Stimulated activated memory B cell treated with anti-CD40 and anti-IgM and Interleukin-4, amounts not matched to agents 10 μg/mL and 1 μg/mL and 100 μg/mL, for 72 hours (primary cell): ENCODE results near the gene CRYBG1.

Experiments used
- ATAC-seq: fragments of 150-1000 bp; cut with Tn5 transposase; 2 replicates; pipeline ENCODE4 v1.10.0; 2021
- H3K27ac Mint-ChIP-seq: one replicate; pipeline ENCODE4 v1.8.0; 2022; ENCODE audit warnings: mild to moderate bottlenecking, mixed read lengths
- H3K27me3 Mint-ChIP-seq: one replicate; pipeline ENCODE4 v1.8.0; 2022; ENCODE audit warnings: mixed read lengths
- H3K36me3 Mint-ChIP-seq: one replicate; pipeline ENCODE4 v1.8.0; 2022; ENCODE audit warnings: mixed read lengths
- H3K4me1 Mint-ChIP-seq: one replicate; pipeline ENCODE4 v1.8.0; 2022; ENCODE audit warnings: mixed read lengths
- H3K4me3 Mint-ChIP-seq: one replicate; pipeline ENCODE4 v1.8.0; 2022; ENCODE audit warnings: mild to moderate bottlenecking, moderate library complexity, mixed read lengths
- H3K9me3 Mint-ChIP-seq: one replicate; pipeline ENCODE4 v1.8.0; 2022; ENCODE audit warnings: mixed read lengths

CRYBG1 gene

GRCh38 chr6:106360410-106360988 lies at the start of gene CRYBG1:
CRYBG1 (plus strand) TSS chr6:106360717; CDS start chr6:106360909, 192 bp downstream.
- Mint-ChIP-seq H3K4me1 (peaks cover 14% of the 10 kb centered on the region), H3K9me3 (no peaks in the 10 kb centered on the region), H3K36me3 (no peaks in the 10 kb centered on the region), H3K27ac (peak within 1 kb of the TSS; percentile 80), H3K4me3 (peak within 1 kb of the TSS; percentile 91), H3K27me3 (peaks cover 17% of the 10 kb centered on the region)
- peak; percentile 82 for ATAC-seq

- no peak overlapping the region for H3K27ac Mint-ChIP-seq
- H3K9me3 Mint-ChIP-seq = no peaks in the 10 kb centered on the region
- H3K27me3 Mint-ChIP-seq = no peaks in the 10 kb centered on the region
- H3K4me1 Mint-ChIP-seq = peaks cover 49% of the 10 kb centered on the region
- ATAC-seq = no peak
- H3K4me3 Mint-ChIP-seq = no peak overlapping the region
- H3K36me3 Mint-ChIP-seq = peaks cover 30% of the 10 kb centered on the region
Observed at GRCh38 chr6:106315765-106316374, 44.6 kb upstream of the CRYBG1 start.

- no peak for ATAC-seq
Observed at GRCh38 chr6:106316375-106316766, 44.1 kb upstream of the CRYBG1 start.

GRCh38 chr6:106318061-106318460 lies 42.5 kb upstream of the CRYBG1 start:
- no peak for ATAC-seq
- Mint-ChIP-seq H3K27me3 (no peaks in the 10 kb centered on the region), H3K36me3 (peaks cover 15% of the 10 kb centered on the region), H3K9me3 (no peaks in the 10 kb centered on the region), H3K4me1 (peaks cover 42% of the 10 kb centered on the region), H3K4me3 (no peak overlapping the region), H3K27ac (no peak overlapping the region)

More at GRCh38 chr6:106316375-106316766, 44.1 kb upstream of the CRYBG1 start:
- H3K4me1 Mint-ChIP-seq = peaks cover 44% of the 10 kb centered on the region
- no peak overlapping the region for H3K27ac Mint-ChIP-seq
- no peak overlapping the region for H3K4me3 Mint-ChIP-seq
- H3K27me3 Mint-ChIP-seq = no peaks in the 10 kb centered on the region
- no peaks in the 10 kb centered on the region for H3K9me3 Mint-ChIP-seq
- H3K36me3 Mint-ChIP-seq = peaks cover 25% of the 10 kb centered on the region

- no peaks in the 10 kb centered on the region for H3K27me3 Mint-ChIP-seq
- ATAC-seq = no peak
- no peaks in the 10 kb centered on the region for H3K9me3 Mint-ChIP-seq
- no peak overlapping the region for H3K27ac Mint-ChIP-seq
- H3K4me3 Mint-ChIP-seq = no peak overlapping the region
- H3K4me1 Mint-ChIP-seq = peaks cover 46% of the 10 kb centered on the region
- H3K36me3 Mint-ChIP-seq = peaks cover 12% of the 10 kb centered on the region
Observed at GRCh38 chr6:106318851-106319250, 41.7 kb upstream of the CRYBG1 start.

- H3K36me3 Mint-ChIP-seq = peaks cover 11% of the 10 kb centered on the region
- H3K27me3 Mint-ChIP-seq = no peaks in the 10 kb centered on the region
- H3K27ac Mint-ChIP-seq = no peak overlapping the region
- no peak overlapping the region for H3K4me3 Mint-ChIP-seq
- H3K4me1 Mint-ChIP-seq = peaks cover 64% of the 10 kb centered on the region
- no peaks in the 10 kb centered on the region for H3K9me3 Mint-ChIP-seq
- no peak for ATAC-seq
Observed at GRCh38 chr6:106321940-106322339, 38.6 kb upstream of the CRYBG1 start.

GRCh38 chr6:106324726-106325335 lies 35.7 kb upstream of the CRYBG1 start:
- Mint-ChIP-seq H3K27ac (peak overlapping the region; percentile 98), H3K4me1 (peaks cover 49% of the 10 kb centered on the region), H3K36me3 (peaks cover 11% of the 10 kb centered on the region), H3K4me3 (peak overlapping the region; percentile 99), H3K27me3 (peaks cover 22% of the 10 kb centered on the region), H3K9me3 (no peaks in the 10 kb centered on the region)
- no peak for ATAC-seq

GRCh38 chr6:106325336-106326178 lies 35.0 kb upstream of the CRYBG1 start, which contains the start of gene ATG5:
ATG5 (minus strand) TSS chr6:106325760; CDS start chr6:106316208, 9,552 bp downstream.
- ATAC-seq = peak; percentile 99
- Mint-ChIP-seq H3K9me3 (no peaks in the 10 kb centered on the region), H3K4me3 (peak within 1 kb of the TSS; percentile 99)

GRCh38 chr6:106334646-106335448 lies 25.7 kb upstream of the CRYBG1 start:
- Mint-ChIP-seq H3K36me3 (no peaks in the 10 kb centered on the region), H3K27me3 (peaks cover 31% of the 10 kb centered on the region), H3K9me3 (no peaks in the 10 kb centered on the region), H3K4me1 (peaks cover 8% of the 10 kb centered on the region), H3K4me3 (no peak overlapping the region), H3K27ac (no peak overlapping the region)
- peak; percentile 65 for ATAC-seq

More at GRCh38 chr6:106325336-106326178, 35.0 kb upstream of the CRYBG1 start, which contains the start of gene ATG5:
- Mint-ChIP-seq H3K27ac (peak within 1 kb of the TSS; percentile 98), H3K27me3 (peaks cover 28% of the 10 kb centered on the region), H3K4me1 (peaks cover 45% of the 10 kb centered on the region), H3K36me3 (peaks cover 11% of the 10 kb centered on the region)

GRCh38 chr6:106339334-106340029 lies 21.0 kb upstream of the CRYBG1 start:
- peak overlapping the region; percentile 37 for H3K4me3 Mint-ChIP-seq
- H3K9me3 Mint-ChIP-seq = no peaks in the 10 kb centered on the region
- peaks cover 8% of the 10 kb centered on the region for H3K4me1 Mint-ChIP-seq
- H3K27me3 Mint-ChIP-seq = peaks cover 16% of the 10 kb centered on the region
- no peaks in the 10 kb centered on the region for H3K36me3 Mint-ChIP-seq
- ATAC-seq = peak; percentile 78
- no peak overlapping the region for H3K27ac Mint-ChIP-seq

GRCh38 chr6:106347219-106347618 lies 13.3 kb upstream of the CRYBG1 start:
- Mint-ChIP-seq H3K4me1 (no peaks in the 10 kb centered on the region), H3K27me3 (peaks cover 5% of the 10 kb centered on the region), H3K27ac (no peak overlapping the region), H3K9me3 (peaks cover 2% of the 10 kb centered on the region), H3K36me3 (peaks cover 2% of the 10 kb centered on the region), H3K4me3 (no peak overlapping the region)
- no peak for ATAC-seq

- peaks cover 9% of the 10 kb centered on the region for H3K36me3 Mint-ChIP-seq
- H3K27me3 Mint-ChIP-seq = peaks cover 49% of the 10 kb centered on the region
- no peak overlapping the region for H3K4me3 Mint-ChIP-seq
- peaks cover 6% of the 10 kb centered on the region for H3K9me3 Mint-ChIP-seq
- H3K27ac Mint-ChIP-seq = no peak overlapping the region
- no peak for ATAC-seq
- peaks cover 13% of the 10 kb centered on the region for H3K4me1 Mint-ChIP-seq
Observed at GRCh38 chr6:106356378-106356777, 4.1 kb upstream of the CRYBG1 start.

GRCh38 chr6:106359959-106360409 lies 533 bp upstream of the CRYBG1 start:
- Mint-ChIP-seq H3K36me3 (no peaks in the 10 kb centered on the region), H3K4me1 (peaks cover 14% of the 10 kb centered on the region), H3K27me3 (peaks cover 22% of the 10 kb centered on the region), H3K27ac (no peak overlapping the region), H3K9me3 (no peaks in the 10 kb centered on the region), H3K4me3 (peak overlapping the region; percentile 91)
- ATAC-seq = no peak

- peaks cover 12% of the 10 kb centered on the region for H3K27me3 Mint-ChIP-seq
- H3K27ac Mint-ChIP-seq = peak overlapping the region; percentile 80
- H3K4me1 Mint-ChIP-seq = peaks cover 14% of the 10 kb centered on the region
Observed at GRCh38 chr6:106360989-106361430, 493 bp downstream of the CRYBG1 start.

More at GRCh38 chr6:106360989-106361430, 493 bp downstream of the CRYBG1 start:
- Mint-ChIP-seq H3K9me3 (no peaks in the 10 kb centered on the region), H3K36me3 (no peaks in the 10 kb centered on the region), H3K4me3 (peak overlapping the region; percentile 91)
- ATAC-seq = peak; percentile 81
